Stimulated activated CD8-positive, alpha-beta memory T cell treated with anti-CD3 and anti-CD28 coated beads, Interleukin-4, amount 100 ng/mL, for 4 hours (primary cell): Measurements from ENCODE around the gene AP3S2.
"Not testable (repeated sequence)": the region's sequence is repeated elsewhere in the genome, so short reads cannot be mapped to it uniquely, and the experiment has no call there.

Experiments
- DNase-seq, 2 donors: peaks; one replicate each; pipeline ENCODE4 v3.0.0-alpha.2; 2020; ENCODE audit warnings: low read depth in 2 of 2, low spot score in 1 of 2

AP3S2 gene

DNA sequence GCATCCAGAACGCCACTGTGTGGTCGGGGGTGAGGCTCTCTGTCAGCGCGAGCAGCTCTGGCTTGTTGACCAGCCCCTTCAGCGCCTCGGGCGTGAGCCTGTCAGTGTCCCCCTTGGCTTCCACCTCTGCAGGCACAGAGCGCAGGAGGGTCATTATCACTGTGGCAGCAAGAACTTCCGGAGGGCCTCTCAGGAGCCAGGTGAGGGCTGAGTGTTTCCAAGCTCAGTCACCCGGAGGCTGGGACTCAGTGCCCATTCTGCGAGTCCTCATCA, 10.0 kb upstream of the AP3S2 start:
- DNase-seq = no peak

DNA sequence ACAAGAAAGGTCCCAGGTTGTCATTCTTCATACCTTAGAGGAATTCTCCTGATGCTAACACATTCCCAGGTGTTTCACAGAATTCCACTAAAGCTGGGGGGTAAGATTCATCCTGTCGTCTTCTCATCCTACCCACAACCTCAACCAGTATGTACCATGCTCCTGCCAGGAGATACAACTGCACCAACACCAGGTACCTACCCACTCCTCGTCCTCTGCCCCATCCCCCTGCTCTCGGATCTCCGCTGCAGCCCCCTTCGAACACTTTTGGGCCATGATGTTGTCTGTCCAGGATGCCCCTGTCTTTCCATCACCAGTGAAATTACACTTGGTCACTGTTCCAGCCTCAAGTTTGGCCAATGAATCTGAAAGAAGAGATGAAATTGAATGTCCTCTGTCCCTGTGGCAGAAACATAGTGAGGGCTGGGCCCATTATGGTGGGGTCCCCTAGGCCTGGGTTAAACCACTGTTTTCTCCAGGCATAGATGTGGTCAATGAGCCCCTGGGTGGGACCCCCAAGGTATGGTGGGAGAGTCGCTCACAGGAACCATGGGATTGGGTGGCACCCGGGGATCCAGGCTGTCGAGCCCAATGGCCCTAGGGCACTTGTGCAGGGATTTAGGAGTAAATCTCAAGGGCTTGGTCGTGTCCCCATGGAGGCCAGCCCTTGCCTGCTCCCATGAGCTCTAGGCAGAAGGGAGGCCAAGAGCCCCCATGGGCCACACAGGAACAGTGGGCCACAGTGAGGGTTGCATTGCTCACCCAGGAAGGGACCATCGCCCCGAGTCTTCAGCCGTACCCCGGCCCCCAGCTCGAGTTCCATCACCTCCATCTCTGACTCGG, 9.4 kb upstream of the AP3S2 start:
- DNase-seq = no peak

DNA sequence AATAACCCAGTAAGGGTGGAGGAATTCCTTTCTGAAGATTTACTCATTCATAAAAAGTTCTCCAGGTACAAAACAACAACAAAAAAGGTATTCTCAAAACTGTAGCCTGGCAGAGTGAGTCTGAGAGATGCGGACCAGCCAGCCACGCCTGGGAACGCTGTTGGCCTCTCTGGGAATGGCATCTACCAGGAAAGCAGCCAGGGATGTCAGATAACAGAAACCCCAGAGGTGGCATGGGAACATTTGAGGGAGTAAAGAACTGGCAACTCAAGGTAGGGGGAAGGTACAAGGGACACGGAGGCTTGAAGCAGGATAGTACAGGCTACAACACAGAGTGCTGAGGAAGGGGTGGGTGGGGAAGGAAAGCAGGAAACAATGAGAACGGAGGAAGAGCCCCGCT, 7.1 kb upstream of the AP3S2 start:
- DNase-seq = no peak

DNA sequence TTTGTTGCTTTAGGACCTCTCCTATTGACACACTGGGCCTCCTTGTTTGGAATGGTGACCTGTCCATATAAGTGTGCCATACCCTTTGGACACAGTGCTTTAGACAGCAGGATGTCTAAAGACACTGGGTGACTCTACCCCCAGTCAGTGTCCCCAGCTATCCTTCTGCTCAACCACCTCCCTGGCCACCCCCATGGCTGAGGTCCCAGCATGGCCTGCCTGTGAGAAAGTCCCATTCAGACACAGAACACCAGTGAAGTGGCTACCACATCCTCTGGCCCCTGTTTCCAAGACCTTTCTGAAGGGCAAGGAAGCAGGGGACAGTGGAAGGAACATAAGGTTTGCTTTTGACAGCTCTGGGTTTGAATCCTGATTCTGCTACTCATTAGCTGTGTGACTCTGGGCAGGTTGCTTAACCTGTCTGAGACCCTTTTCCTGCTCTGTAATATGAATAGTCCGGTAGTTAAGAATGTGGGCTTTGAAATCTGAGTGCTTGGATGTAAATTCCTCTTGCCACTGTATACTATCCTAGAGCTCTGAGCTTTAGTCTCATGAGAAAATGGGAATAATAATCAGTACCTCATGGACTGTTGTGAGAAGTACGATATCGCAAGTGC, 6.3 kb upstream of the AP3S2 start:
- no peak for DNase-seq

DNA sequence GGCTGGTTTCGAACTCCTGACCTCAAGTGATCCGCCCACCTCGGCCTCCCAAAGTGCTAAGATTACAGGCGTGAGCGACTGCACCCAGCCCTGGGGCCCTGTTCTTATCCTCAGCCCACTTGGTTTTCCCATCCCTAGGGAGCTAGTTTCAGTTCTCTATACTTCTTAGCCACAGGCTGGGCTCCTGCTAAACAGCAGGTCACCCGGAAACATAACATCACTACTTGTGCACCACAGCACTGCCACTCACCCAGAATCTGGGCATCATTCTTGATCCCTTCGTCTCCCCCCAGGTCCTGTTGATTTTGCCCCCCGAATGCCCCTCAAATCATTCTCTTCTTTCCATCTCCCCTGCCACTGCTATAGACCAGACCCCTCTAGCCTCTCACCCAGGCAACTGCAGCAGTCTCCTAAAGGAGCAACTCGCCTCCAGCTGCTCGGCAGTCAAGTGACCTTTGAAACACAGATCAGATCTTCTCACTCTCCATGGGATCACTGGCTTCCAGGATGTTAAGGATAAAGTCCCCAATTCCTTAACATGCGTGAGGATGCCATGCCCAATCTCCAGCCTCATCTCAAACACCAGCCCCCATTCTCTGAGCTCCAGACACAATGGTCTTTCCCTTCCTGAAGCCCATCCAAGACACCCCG, 5.6 kb upstream of the AP3S2 start:
- DNase-seq = no peak

DNA sequence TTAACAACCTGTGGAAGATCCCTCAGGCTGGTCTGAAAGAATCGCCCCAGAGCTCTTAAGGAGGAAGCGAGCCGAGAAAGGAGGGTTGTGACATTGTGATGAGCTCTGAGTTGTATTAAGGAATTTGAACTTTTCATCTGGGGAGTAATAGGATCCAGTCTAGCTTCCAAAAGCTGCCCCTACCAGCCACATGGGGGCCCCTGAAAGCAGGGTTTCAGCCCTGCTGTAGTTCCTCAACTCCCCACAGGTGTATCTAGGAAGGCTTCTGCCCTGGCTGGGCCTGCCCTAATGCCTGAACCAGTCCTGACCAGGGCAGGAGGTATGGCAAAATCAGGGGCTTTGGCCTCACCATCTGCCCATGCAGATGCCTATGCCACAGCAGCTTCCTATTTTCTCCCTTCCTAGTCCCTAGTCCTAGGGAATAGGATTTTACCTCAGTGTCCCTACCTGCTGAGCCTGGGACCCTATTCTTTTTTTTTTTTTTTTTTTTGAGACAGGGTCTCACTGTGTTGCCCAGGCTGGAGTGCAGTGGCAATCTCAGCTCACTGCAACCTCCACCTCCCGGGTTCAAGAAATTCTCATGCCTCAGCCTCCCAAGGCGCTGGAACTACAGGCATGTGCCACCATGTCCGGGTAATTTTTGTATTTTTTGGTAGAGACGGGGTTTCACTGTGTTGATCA, 5.0 kb upstream of the AP3S2 start:
- no peak for DNase-seq

DNA sequence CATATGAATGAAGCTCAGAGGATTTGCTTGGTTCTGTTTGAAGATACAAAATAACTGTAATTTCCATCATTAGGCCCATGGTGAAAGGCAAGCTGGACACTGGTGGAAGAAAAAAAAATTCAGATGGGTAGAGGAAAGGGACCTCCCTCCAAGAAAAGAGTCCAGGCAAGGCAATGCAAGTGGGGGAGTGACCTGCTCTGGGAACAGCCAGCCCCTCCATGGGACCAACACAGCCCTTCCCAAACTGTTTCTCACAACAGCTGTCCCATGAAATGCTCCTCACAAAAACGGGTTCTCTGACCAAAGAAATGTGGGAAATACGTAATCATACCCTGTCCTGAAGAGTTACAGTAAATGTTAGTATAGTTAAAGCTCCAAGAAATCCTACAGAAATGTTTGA, 4.4 kb upstream of the AP3S2 start:
- DNase-seq = no peak

DNA sequence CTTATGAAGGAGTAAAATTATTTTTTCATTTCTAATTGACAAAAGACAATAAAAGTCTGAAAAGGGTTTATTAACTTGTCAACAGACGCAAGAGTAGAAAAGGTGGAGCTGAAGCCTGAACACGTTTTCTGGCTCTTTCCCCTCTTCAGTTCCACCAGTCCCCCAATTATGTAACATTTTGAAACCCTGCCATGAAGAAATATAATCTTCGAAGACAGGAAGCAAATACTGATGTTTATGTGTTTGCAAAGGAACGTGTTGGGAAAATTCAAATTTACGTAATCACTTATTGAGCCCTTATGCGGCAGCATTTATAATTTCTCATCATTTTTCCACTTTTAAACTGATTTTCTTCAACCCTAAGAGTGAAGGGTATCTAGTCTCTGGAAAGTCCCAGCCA, 767 bp downstream of the AP3S2 start:
- DNase-seq = no peak

DNA sequence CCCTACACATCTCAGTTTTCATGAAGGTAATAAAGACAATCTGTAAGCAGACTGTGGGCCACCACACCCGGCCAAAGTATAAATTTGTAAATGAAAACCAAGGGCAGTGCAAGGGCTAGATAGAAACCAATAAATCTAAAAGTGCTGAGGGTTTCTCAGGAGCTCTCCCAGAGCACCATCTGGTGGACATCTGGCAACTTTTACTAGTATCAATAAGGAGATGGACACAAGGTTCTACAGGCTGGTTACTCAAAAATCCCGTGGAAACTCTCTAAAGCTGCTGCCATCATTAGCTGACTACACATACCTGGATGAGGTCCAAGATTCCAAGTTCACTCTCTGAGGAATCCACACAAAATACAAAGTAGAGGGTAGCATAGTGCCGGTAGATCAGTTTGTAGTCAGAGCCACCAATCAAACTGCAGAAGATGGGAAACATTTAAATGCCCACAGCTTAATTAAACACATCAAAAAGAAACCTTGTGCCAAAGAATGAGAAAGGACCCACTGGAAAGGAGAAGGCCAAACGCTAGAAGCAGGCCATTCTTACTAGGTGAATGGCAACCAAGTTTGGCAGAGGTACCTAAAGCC, 5.5 kb downstream of the AP3S2 start:
- DNase-seq = no peak

DNA sequence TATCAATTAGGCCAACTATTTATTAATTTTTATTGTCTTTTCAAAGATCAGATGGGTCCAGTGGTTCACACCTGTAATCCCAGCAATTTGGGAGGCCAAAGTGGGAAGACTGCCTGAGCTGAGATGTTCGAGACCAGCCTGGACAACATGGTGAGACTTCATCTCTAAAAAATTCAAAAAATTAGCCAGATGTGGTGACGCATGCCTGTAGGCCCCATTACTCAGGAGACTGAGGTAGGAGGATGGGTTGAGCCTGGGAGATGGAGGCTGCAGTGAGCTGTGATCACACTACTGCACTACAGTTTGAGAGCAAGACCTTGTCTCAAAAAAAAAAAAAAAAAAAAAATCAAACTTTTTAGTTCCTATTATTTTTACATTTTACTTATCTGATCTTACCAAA, 8.2 kb downstream of the AP3S2 start:
- DNase-seq = no peak

DNA sequence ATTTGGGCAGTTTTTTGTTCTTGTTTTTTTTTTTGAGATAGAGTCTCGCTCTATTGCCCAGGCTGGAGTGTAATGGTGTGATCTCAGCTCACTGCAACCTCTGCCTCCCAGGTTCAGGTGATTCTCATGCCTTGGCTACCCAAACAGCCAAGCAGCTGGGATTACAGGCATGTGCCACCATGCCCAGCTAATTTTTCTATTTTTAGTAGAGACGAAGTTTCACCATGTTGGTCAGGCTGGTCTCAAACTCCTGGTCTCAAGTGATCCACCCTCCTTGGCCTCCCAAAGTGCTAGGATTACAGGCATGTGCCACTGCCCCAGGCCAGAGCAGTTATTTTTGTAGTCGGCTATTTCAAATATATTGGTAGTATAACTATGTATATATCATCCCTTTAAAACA, 8.6 kb downstream of the AP3S2 start:
- DNase-seq = not testable (repeated sequence)

DNA sequence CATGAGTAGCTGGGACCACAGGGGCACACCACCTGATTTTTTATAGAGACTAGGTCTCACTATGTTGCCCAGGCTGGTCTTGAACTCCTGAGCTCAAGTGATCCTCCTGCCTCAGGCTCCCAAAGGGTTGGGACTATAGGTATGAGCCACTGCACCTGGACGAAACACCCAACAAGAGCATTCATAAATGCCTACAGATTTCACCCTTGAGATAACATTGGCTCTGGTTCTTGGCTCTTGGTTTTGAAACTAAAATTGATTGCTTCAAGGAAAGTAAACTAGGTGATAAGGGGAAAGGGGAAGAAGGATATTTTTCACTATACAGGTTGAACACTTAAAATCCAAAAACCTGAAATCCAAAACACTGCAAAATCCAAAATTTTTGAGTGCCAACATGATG, 10.3 kb downstream of the AP3S2 start:
- no peak for DNase-seq

DNA sequence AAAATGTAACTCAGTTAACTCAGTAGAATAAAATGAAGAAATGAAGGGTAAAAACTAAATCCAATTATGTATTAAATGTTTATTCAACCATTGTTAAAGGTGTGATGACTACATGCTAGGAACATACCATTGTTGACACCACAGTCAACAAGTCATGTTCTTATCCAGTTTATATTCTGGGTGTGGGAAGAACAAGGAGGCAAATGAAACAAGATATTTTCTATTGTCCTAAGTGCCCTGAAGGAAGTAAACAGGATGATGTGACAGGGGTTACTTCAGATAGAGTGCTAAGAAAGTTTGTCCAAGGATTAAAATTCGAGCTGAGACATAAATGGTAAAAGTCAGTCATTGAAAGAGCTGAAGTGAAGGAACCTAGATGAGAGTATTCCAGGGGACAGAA, 13.1 kb downstream of the AP3S2 start:
- no peak for DNase-seq

DNA sequence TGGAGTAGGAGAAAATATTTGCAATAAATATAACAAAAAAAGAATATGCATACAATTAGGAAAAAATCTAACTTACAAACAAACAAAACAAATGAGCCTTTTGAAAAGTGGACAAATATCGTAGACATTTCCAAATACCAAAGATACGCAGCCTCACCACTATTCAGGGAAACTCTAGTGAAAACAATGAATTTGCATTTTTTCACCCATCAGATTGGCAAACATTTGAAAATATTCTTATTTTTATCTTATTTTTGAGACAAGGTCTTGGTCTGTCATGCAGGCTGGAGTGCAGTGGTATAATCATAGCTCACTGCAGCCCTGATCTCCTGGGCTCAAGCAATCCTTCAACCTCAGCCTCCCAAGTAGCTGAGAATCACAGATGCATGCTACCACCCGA, 15.5 kb downstream of the AP3S2 start:
- DNase-seq = no peak

DNA sequence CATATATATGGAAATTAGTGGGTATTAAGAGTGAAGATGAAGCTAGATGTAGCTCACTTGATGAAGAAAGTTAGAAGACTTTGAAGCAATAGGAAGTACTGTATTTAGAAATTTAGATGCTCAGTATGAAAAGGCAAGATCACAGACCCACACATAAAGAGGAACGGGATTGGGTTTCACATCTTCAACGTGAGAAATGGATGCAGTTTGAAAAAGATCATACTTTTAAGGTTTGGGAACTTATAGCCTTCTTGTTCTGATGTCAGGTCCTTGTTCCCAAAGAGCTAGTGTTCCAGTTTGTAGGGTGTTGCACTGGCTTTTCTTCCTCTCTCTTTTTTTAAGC, 16.7 kb downstream of the AP3S2 start:
- DNase-seq = no peak

DNA sequence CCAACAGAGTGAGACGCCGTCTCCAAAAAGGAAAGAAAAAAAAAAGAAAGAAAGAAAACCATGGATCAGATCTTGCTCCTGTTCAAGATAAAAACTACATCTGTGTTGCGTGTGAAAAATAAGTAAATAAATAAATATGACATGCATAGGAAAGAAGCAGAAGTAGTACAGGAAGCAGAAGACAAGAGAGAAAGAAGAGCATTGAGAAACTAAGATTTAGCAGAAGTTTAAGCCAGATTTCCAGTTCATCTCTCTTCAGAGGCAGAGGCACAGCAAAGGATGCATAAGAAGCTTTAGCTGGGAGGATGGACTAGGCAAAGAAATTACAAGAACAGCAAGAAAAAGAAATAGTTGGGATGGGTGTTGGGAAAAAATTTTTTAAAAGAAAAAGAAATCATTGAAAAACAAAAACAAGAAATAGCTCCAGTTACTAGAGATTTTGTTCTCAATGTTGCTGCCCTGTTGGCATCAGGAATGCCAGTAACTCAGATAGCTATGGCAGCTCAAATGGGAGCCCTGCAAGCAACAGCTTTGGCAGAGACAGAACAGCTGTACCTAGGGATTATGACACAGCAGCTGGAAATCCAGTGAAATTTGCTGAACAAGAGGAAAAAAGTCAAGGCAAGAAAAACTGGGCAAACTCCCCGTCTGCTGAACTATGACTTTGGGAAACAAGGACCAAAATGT, 17.3 kb downstream of the AP3S2 start:
- no peak for DNase-seq

DNA sequence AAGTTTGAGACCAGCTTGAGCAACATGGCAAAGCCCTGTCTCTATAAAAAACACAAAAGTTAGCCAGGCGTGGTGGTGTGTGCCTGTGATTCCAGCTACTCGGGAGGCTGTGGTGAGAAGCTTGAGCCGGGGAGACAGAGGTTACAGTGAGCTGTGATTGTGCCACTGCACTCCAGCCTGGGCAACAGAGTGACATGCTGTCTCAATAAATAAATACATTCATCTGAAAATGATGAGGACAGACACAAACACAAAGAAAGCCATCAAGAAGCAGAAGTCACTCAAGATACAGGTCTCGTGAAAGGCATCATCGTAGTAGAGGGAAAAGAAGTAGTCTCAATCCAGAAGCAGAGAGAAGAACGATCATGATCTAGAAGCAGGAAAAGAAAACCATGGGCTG, 18.1 kb downstream of the AP3S2 start:
- DNase-seq = no peak

DNA sequence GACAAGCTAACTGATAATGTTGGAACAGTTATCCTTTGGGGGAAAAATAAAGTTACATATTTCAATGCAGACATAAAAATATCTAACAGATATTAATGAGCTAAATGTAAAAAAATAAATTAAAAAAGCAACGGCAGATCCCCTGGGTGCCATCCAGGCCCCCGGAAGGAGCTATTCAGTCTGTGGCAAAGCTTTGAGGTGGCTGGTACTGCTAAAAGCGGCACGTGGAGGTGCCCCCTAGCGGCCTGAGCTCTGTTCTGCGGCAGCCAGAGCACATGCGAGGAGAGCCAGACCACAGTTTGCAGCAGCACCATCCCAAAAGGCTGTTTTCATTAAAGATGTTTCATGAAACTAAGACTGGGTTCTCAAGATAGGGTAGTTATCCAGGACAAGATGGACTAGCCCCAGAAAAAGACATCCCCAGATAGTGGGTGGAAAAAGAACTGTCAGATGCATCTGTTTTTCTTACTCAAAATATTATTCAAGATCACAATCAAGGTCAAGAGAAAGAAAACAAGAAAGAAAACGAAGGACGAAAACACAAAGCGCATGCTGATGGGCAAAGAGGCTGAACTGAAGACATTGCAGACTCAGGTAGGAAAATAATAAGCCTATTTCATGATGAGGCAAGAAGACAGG, 18.7 kb downstream of the AP3S2 start:
- DNase-seq = peak; percentile 52 to 62

DNA sequence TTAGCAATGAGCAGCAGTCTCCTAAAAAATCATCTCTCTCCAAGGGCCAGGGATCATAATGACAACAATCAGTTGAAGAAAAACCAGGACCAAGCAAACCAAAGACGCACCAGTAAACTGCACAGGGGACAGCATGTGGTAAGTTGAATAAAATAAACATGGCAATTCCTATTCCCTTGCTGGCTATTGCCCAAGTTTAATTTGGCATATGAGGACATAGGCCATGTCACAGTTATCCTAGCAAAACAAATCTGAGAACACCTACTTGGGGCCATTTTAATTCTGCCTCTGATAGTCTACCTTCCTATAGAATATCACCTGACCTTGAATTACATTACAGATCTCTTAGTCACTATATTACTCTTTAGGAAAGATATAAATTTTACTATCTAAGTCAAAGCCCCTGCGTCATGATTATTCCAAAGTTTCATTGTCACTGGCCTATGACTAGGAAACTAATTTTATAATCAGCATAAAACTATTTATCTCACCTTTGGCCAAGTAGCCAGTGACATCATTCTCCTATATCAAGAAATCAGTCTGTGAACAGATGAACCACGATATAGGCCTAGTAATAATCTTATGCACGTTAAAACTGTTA, 23.0 kb downstream of the AP3S2 start:
- no peak for DNase-seq

DNA sequence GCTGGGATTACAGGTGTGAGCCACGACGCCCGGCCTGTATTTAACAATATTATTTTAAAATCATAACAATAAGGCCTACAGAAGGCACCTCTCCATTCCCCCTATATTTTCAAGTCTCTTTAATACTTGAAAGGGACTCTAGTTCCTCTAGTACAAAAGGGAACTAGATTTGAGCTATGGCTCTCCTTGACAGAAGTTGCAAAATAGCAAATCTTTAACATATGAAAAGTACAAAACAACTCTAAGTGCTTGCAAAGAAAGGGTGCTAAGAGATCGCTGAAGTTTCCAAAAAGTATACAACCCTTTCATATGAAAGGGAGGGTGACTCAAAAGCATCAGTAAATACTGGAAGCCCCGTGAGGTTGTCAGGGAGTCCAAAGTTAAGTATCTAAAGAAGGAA, 23.8 kb downstream of the AP3S2 start:
- DNase-seq = no peak
